ENCODE measurements around the gene C1orf159.

GRCh38 chr1:1048765-1049164 lies 67.1 kb downstream of the C1orf159 start:
- TF ChIP-seq, protein P1, sequence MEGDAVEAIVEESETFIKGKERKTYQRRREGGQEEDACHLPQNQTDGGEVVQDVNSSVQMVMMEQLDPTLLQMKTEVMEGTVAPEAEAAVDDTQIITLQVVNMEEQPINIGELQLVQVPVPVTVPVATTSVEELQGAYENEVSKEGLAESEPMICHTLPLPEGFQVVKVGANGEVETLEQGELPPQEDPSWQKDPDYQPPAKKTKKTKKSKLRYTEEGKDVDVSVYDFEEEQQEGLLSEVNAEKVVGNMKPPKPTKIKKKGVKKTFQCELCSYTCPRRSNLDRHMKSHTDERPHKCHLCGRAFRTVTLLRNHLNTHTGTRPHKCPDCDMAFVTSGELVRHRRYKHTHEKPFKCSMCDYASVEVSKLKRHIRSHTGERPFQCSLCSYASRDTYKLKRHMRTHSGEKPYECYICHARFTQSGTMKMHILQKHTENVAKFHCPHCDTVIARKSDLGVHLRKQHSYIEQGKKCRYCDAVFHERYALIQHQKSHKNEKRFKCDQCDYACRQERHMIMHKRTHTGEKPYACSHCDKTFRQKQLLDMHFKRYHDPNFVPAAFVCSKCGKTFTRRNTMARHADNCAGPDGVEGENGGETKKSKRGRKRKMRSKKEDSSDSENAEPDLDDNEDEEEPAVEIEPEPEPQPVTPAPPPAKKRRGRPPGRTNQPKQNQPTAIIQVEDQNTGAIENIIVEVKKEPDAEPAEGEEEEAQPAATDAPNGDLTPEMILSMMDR (IDR thresholded peaks at IDR 0.05) = no peak
- TF ChIP-seq POLR2A (IDR thresholded peaks at IDR 0.05) = no peak
